ENCODE data around the gene GCN1.

DNA sequence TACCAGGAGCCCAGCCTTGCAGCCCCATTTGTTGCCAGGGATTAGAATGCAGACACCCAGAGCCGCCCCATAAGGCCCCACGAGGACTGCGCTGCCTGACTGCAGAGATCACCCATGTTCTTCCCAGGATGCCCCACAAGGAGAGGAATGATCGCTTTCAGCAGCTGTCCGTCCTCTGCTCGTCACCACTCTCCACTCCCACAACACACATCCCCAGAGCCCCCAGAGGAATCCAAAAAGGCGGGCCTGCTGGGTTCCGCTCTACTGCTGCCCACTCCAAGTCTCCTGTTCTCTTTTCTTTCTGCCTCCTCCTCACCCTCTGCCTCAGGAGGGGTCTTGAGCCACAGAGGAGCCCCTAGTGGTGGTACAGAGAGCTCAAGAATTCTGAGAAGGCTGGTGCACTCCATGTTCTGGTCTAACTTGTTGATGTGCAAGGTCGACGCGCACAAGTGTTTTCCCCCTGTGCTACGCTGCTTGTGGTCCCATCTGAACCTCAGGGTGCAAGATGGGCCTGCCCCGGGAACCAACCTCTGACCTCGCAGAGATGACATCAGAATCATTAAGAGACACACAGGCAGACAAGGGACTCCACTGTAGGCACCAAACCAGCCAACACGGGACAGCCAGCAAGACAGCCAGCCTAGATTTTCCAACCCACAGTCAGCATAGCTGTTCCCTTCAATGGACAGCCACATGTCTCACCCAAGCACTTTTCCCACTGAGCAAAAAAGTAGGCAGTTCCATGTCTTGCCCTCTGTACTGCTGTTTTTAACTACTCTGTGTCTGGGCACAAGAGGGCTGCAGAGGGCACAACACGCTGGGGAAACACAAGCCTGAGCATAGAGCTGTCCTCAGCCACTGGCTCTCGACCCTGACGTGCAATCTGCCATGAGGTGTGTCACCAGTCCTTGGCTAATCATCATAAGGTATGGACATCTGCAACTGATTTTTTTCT lies 41.1 kb upstream of the GCN1 start:
- TF ChIP-seq TAF1 (IDR thresholded peaks at IDR 0.05; ENCODE audit: low read depth, low read length) (no peak), SPI1 (IDR thresholded peaks at IDR 0.05; ENCODE audit: low read depth, low read length) (no peak), POLR2A (IDR thresholded peaks at IDR 0.05; ENCODE audit: low read depth, low read length) (no peak), POLR2AphosphoS5 (IDR thresholded peaks at IDR 0.05; ENCODE audit: low read depth, low read length) (no peak), PAX5 (IDR thresholded peaks at IDR 0.05; ENCODE audit: insufficient read depth, low read length, severe bottlenecking) (no peak), POU2F2 (IDR thresholded peaks at IDR 0.05; ENCODE audit: low read depth, low read length) (no peak)
